Fibroblast of skin of abdomen (primary cell): ENCODE results near the gene LPIN1.

ENCODE experiments used
- DNase-seq: peaks from one replicate; pipeline ENCODE4 v3.0.0-alpha.2; 2013

Gene LPIN1

DNA sequence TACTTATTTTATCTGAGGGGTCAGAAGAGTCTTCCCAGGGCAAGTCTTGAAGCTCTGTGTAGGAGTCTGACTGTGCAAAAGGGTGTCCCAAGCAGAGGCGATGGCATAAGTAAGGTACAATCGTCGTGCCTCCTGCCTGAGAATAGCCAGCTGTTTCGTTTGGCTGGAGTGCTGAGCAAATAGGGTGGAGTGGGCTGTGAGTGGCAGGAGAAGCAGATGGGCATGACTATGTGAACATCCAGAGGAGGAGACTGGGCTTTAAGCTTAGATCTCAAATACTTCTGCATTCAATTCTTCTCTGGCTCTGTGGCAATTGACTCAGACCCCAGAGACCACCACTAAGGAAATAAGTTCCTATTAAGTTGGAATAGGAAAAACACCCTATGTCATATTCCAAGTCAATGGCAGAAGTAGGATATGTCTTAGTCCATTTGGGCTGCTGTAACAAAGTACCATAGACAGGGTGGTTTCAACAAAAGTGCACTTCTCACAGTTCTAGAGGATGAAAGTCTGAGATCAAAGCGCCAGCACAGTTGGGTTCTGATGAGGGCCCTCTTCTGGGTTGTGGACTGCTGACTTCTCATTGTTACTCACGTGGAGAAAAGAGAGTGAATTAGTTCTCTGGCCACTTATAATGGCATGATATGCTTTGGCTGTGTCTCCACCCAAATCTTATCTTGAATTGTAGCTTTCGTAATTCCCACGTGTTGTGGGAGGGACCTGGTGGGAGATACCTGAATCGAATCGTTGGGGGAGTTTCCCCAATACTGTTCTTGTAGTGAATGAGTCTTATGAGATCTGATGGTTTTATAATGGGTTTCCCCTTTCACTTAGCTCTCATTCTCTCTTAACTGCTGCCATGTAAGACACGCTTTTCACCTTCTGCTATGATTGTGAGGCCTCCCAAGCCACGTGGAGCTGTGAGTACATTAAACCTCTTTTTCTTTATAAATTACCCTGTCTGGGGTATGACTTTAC is 120.2 kb downstream of the LPIN1 start:
- DNase-seq = no peak

- DNase-seq = peak; percentile 11
Measured at GRCh38 chr2:11867926-11868325, 121.5 kb downstream of the LPIN1 start.

DNA sequence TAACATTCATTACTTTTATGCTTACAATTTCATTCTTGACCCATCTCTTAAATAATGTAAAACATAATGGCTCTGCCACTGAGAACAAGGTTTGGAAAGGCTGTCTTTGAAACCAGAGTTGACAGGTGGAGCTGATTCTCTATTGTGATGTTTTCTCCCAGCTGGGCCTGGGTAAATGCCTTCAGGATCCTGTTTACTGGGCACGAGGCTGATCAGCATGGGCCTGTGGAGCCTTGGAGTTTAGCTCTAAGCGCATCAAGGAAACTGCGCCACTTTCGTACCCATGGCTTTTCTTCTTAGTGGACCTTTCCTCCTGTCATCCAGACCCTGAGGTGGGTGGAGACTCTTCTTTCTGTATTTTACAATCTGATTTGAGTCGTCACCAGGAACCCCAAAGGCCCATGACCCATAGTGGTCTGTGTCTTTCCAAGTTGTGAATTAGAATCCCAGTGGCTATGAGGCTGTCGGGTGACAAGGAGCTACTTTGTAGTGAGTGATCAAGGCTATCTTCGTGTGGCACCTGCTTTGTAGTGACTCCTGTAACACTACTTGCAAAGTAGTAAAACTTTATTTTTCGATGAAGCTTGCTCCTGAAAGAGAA is 123.1 kb downstream of the LPIN1 start:
- no peak for DNase-seq

DNA sequence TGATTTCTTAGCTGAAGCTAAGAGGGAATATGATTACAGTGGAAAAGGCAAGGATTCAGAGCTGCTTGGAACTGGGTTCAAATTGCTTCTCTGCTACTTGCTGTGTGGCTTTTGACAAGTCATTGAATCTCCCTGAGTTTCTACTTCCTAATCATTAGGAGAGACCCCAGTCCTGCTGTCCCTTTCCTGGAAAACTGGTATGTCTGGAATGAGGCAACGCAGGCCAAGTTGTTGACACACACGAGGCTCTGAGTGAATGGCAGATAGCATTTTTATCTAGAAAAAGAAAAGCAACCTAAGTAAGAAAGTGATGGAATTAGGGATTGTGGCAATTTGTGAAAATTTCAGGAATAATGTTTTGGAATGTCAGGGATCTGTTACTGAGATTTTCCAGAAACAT is 123.6 kb downstream of the LPIN1 start:
- DNase-seq = no peak

GRCh38 chr2:11870584-11870983 is 124.2 kb downstream of the LPIN1 start:
- DNase-seq = no peak

DNA sequence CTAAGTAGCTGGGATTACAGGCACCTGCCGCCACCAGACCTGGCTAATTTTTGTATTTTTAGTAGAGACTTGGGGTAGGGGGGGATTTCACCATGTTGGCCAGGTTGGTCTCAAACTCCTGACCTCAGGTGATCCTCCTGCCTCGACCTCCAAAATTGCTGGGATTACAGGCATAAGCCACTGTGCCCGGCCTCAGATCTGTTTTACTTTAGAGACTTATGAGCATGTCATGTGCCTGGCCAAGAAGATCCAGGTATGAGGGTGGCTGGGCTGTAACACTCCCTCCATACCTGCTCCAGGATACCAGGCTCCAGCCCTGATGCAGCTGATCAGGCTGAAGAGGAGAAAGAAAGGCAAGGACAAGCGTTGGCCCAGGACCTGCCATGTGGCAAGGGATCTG is 125.0 kb downstream of the LPIN1 start:
- DNase-seq = no peak

GRCh38 chr2:11872247-11872947 is 126.0 kb downstream of the LPIN1 start:
- no peak for DNase-seq

DNA sequence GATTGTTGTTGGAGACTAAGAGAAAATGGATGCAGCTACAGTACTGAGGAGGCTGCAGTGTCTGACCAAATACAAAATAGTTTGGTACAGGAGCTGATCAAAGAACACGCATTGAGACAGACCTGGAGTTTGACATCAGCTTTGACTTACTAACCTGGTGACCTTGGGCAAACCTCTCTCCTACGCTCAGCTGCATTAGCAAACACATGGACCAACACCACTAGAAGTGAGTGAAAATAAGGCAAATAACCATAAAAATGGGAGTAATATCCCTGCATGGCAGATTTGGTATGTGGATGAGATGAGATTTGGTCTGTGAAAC is 126.5 kb downstream of the LPIN1 start:
- DNase-seq = no peak

DNA sequence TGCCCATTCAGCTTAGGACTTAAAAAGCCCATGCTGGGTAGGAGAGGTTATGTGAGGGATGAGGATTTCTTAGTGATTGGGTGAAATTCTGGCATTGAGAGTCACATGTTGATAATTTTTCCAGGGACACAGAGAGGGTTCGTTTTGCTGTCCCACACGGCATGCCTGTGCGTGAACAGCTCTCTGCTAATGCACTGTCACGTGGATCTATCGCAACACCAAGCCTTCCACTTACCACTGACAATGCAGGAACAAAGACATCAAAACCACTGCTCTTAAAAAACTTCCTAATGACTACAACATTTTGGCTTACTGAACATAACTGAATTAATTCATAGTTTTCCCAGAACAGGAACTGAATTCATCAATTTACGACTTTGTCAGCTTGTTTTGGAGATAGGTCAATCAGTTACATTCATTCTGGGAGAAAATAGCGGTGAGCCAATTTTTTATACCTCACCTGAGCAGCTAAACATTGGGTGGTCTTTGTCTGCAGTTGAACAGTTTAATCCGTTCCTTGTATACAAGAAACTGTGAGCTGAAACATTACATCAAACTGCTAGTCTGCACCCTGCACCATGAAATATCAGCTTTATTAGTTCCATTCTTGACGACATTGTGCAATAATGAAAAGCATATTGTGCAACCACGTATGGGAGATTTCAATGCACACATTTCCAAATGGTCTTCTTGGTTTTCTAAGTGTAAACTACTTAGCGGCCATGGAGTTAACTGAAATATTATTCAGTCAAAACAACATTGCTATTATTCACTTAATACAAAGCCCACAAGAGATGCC is 127.1 kb downstream of the LPIN1 start:
- peak; percentile 79 for DNase-seq

- no peak for DNase-seq
Measured at GRCh38 chr2:11874861-11875260, 128.4 kb downstream of the LPIN1 start.

- no peak for DNase-seq
Measured at GRCh38 chr2:11875481-11875880, 129.0 kb downstream of the LPIN1 start.

DNA sequence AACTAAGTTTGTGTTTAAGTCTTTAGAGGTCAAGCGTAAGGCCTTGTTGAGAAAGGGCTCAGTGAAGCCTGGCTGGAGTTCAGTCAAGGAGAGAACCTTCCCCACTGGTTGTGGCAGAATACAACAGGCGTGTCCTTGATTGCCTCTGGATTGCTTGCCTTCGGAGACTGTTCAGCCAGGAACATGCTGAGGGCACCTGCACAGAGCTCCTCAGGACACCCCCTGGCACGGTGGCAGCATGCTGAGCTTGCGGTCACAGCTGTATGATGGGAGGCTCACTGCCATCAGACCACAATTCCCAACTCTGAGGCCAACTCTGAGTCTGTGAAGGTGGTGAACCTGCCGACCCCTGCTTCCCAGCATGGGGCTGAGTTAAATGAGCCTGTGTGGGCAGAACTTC is 130.0 kb downstream of the LPIN1 start:
- no peak for DNase-seq

DNA sequence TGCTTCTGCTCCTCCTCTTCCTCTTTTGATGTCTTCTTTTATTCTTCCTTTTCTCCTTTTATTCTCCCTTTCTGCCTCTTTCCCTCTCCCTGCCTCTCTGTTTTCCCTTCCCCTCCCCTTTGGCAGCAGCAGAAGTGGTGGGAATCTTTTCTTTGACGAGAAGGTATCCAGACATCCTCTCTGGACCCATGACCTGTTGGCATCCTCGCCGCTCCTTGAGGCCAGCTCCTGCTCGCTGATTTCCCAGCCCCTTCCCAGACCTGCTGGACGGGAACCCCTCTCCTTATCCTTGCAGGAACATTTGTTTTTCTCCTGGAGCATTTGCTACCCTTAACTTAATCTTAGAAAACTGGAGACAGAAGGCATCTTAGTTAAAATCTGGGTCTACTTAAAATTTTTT is 130.5 kb downstream of the LPIN1 start:
- DNase-seq = no peak
